HUES48 (cell line): ENCODE results near the gene LRP5.

ENCODE experiments used
- H3K27ac ChIP-seq: one replicate; pipeline ENCODE4 v1.7.0; 2013; ENCODE audit warnings: low read depth, low read length, inconsistent platforms
- H3K27me3 ChIP-seq: 2 replicates; pipeline ENCODE4 v1.6.1; 2013; ENCODE audit warnings: mild to moderate bottlenecking, low read length; ENCODE audit not compliant: control insufficient read depth, insufficient read depth
- H3K36me3 ChIP-seq: 2 replicates; pipeline ENCODE4 v1.6.1; 2013; ENCODE audit warnings: low read length; ENCODE audit not compliant: control insufficient read depth, insufficient read depth
- H3K4me1 ChIP-seq: 2 replicates; pipeline ENCODE4 v1.6.1; 2013; ENCODE audit warnings: mild to moderate bottlenecking, low read length; ENCODE audit not compliant: control insufficient read depth, insufficient read depth
- H3K4me3 ChIP-seq: 2 replicates; pipeline ENCODE4 v1.5.1; 2013; ENCODE audit warnings: mild to moderate bottlenecking, low read depth, low read length
- H3K9ac ChIP-seq: 2 replicates; pipeline ENCODE4 v1.6.1; 2013; ENCODE audit warnings: mild to moderate bottlenecking, low read depth, low read length, moderate library complexity
- H3K9me3 ChIP-seq: 2 replicates; pipeline ENCODE4 v1.6.1; 2013; ENCODE audit warnings: low read length; ENCODE audit not compliant: control insufficient read depth, insufficient read depth

LRP5 gene

GRCh38 chr11:68312780-68313573 lies 586 bp downstream of the LRP5 start:
- Histone ChIP-seq H3K36me3 (no peaks in the 10 kb centered on the region), H3K9ac (peak overlapping the region; percentile 54), H3K9me3 (no peaks in the 10 kb centered on the region), H3K4me1 (peaks cover 29% of the 10 kb centered on the region), H3K27me3 (peaks cover 5% of the 10 kb centered on the region; the same call in 1 of the 2 replicates), H3K4me3 (peak overlapping the region; percentile 73), H3K27ac (peak overlapping the region; percentile 76)

- Histone ChIP-seq H3K27me3 (peaks cover 5% of the 10 kb centered on the region; the same call in 1 of the 2 replicates), H3K27ac (peak overlapping the region; percentile 76), H3K9ac (peak overlapping the region; percentile 52; the same call in 1 of the 2 replicates), H3K4me1 (peaks cover 29% of the 10 kb centered on the region), H3K4me3 (peak overlapping the region; percentile 73), H3K9me3 (no peaks in the 10 kb centered on the region), H3K36me3 (no peaks in the 10 kb centered on the region)
Observed at GRCh38 chr11:68313574-68314202, 1.3 kb downstream of the LRP5 start.

- H3K9me3 ChIP-seq, result no peaks in the 10 kb centered on the region
- H3K27ac ChIP-seq, result peak overlapping the region; percentile 76
- peak overlapping the region; percentile 52; the same call in 1 of the 2 replicates for H3K9ac ChIP-seq
- H3K36me3 ChIP-seq, result no peaks in the 10 kb centered on the region
- peaks cover 29% of the 10 kb centered on the region for H3K4me1 ChIP-seq
- H3K27me3 ChIP-seq, result peaks cover 5% of the 10 kb centered on the region; the same call in 1 of the 2 replicates
- peak overlapping the region; percentile 73 for H3K4me3 ChIP-seq
Observed at GRCh38 chr11:68314203-68315170, 2.1 kb downstream of the LRP5 start.

- Histone ChIP-seq H3K27me3 (peaks cover 5% of the 10 kb centered on the region; the same call in 1 of the 2 replicates), H3K4me1 (peaks cover 29% of the 10 kb centered on the region), H3K27ac (peak overlapping the region; percentile 76), H3K36me3 (no peaks in the 10 kb centered on the region; the same call in 1 of the 2 replicates), H3K9ac (no peak overlapping the region), H3K9me3 (no peaks in the 10 kb centered on the region), H3K4me3 (no peak overlapping the region; the same call in 1 of the 2 replicates)
Observed at GRCh38 chr11:68315171-68315920, 3.0 kb downstream of the LRP5 start.

- no peak overlapping the region for H3K9ac ChIP-seq
- no peak overlapping the region for H3K4me3 ChIP-seq
- no peak overlapping the region for H3K27ac ChIP-seq
- H3K4me1 ChIP-seq, result peaks cover 24% of the 10 kb centered on the region
- H3K9me3 ChIP-seq, result no peaks in the 10 kb centered on the region
- no peaks in the 10 kb centered on the region for H3K27me3 ChIP-seq
- no peaks in the 10 kb centered on the region; the same call in 1 of the 2 replicates for H3K36me3 ChIP-seq
Observed at GRCh38 chr11:68317147-68317785, 4.9 kb downstream of the LRP5 start.

- Histone ChIP-seq H3K9ac (no peak overlapping the region), H3K36me3 (no peaks in the 10 kb centered on the region; the same call in 1 of the 2 replicates), H3K27ac (no peak overlapping the region), H3K27me3 (no peaks in the 10 kb centered on the region), H3K4me1 (peaks cover 14% of the 10 kb centered on the region), H3K9me3 (no peaks in the 10 kb centered on the region), H3K4me3 (no peak overlapping the region)
Observed at GRCh38 chr11:68321293-68322051, 9.1 kb downstream of the LRP5 start.

- Histone ChIP-seq H3K27me3 (no peaks in the 10 kb centered on the region), H3K4me3 (no peak overlapping the region), H3K4me1 (peaks cover 14% of the 10 kb centered on the region), H3K36me3 (no peaks in the 10 kb centered on the region; the same call in 1 of the 2 replicates), H3K27ac (no peak overlapping the region), H3K9me3 (no peaks in the 10 kb centered on the region), H3K9ac (no peak overlapping the region)
Observed at GRCh38 chr11:68322052-68322430, 9.7 kb downstream of the LRP5 start.

- Histone ChIP-seq H3K36me3 (no peaks in the 10 kb centered on the region; the same call in 1 of the 2 replicates), H3K9me3 (no peaks in the 10 kb centered on the region), H3K4me1 (peaks cover 30% of the 10 kb centered on the region)
Observed at GRCh38 chr11:68324241-68324640, 11.8 kb downstream of the LRP5 start.

GRCh38 chr11:68324695-68325094 lies 12.3 kb downstream of the LRP5 start:
- no peak overlapping the region for H3K9ac ChIP-seq
- no peaks in the 10 kb centered on the region for H3K27me3 ChIP-seq
- H3K27ac ChIP-seq, result no peak overlapping the region
- H3K36me3 ChIP-seq, result no peaks in the 10 kb centered on the region; the same call in 1 of the 2 replicates
- peaks cover 34% of the 10 kb centered on the region for H3K4me1 ChIP-seq
- no peaks in the 10 kb centered on the region for H3K9me3 ChIP-seq
- H3K4me3 ChIP-seq, result no peak overlapping the region

More at GRCh38 chr11:68324241-68324640, 11.8 kb downstream of the LRP5 start:
- Histone ChIP-seq H3K27me3 (no peaks in the 10 kb centered on the region), H3K27ac (no peak overlapping the region), H3K9ac (no peak overlapping the region), H3K4me3 (no peak overlapping the region)
